Measurements from ENCODE around the gene MPP3.

The MPP3 gene

DNA sequence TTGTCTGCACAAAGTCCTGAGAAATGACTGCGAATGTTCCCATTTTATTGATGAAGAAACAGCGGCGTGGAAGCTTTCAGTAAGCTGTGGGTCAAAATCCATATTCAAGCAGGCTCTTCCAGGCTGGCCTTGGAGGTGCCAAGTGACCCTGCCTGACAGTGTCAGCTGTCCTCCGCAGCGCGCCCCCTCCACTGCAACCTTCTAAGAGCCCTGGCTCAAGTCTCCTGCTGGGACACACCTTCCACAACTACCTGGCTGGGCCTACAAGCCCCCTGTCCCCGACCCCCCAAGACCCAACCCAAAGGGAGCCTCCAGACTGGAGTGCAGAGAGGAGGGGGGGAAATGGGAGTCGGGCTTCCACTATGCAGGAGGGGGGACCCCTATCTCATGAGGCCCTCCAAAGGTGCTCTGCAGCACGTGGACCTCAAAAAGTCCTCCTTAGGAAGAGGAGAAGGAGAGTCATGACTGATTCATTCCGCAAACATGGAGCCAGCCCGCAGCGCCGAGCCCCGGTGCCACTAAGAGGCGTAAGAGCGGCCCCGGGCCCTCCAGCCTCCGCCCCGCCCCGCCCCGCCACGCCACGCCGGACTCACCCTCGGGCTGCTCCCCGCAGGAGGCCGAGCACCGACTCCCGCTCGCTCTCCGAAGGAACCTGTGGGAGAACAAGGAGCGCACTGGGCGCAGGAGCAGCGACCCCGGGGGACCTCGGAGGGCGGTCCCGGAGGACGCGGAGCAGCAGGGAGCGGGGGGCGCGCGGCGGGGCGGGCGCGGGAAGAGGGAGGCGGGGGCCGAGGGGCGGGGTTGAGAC, 574 bp downstream of the MPP3 start:
- DNase-seq (ENCODE audit: low read depth in 2 of 2), result no peak

DNA sequence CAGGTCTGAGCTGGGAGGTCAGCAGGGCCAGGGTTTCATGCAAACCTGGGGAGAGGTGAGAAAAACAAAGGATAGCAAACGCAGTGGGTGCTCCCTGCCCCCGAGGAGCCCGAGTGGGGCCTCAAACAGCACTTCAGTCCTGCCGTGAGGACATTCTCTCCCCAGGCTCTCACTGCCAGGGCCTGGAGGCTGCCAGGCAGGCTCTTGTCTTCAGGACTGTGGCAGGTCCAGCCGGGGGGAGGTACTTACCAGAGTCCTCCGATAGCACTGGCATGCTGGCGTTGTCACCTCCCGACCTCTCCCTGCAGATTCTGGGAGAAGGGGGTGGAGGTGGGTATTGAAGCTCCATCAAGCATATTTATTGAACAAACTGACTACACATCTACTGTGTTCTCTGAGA, 1.3 kb downstream of the MPP3 start:
- no peak for DNase-seq (ENCODE audit: low read depth in 2 of 2)

DNA sequence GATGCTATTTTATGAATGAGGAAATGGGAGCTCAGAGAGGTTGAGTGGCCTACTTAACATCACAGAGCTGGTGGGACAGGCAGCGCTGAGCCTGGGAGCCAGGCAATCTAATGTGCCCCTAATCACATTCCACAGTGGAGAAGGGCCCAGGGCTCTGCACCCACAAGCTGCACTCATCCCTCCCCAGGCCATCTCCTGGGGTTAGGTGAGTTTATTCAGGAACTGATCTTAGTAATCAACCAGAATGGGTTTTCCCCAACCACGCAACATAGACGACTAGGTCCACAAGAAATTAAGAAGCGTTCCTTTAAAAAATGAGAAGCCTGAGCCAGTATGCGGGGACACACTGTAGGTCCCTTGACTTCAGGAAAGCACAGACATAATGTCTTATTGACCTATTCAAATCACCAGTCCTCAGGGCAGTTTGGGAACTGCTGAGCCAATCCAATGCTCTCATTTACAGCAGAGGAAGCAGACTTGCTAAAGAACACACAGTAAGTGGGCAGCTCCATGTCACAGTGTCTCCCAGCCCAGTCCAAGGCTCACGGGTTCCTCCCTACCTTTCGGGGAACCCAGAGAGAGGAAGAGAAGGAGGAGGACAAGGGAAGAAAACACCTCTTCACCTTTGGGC, 2.3 kb downstream of the MPP3 start:
- DNase-seq (ENCODE audit: low read depth in 2 of 2), result no peak

DNA sequence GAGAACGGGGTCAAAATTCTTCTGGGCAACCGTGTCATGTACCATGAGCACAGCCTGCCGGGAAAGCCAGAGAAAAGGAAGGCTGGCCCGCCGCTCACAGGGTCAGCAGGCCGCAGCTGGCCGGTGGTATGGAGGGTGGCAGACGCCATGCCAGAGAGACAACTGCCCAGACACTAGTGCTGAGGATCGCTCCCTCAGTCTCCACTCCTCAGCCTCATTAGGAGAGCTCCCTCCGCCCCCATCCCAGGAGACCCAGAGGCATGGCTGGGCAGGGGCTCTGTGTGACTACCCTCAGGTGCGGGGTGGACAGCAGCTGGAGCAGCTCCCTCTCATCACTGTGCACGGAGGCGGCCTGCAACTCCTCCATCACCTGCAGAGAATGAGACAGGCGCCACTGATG, 3.2 kb downstream of the MPP3 start:
- DNase-seq (ENCODE audit: low read depth in 2 of 2), result no peak

DNA sequence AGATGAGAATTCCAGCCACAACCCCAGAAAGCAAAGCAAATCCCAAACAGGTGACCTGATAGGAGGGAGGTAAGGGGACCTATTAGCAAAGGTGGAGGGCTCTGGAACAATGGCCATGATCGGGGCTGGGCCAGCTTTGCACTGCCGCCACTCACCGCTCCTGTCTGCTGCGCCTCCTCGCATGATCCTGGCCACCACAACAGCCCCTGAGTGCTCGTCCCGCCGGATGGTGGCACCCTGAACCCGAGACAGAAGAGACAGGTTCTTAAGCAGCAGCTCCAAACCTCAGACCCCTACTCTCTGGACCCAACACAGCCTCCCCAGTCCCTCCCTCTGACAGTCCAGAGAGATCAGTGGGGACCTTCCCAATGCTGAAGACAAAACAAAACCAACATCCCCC, 5.3 kb downstream of the MPP3 start:
- DNase-seq (ENCODE audit: low read depth in 2 of 2), result no peak

DNA sequence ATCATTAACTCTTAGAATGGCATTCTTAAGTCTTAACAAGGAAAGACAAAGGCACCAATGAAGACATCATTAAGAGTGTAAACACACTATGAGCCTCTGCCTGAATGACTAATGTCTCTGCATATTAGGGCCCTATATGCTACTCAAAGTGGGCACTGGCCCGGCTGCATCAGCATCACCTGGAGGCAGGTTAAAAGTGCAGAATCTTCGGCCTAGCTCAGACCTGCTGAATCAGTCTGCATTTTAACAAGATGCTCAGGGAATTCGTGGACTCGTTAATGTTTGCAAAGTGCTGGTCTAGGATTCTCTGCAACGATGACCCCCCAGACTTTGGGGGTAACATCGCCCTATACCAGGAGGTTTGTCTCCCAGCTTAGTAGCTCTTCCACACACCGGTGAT, 6.7 kb downstream of the MPP3 start:
- DNase-seq (ENCODE audit: low read depth in 2 of 2), result no peak

DNA sequence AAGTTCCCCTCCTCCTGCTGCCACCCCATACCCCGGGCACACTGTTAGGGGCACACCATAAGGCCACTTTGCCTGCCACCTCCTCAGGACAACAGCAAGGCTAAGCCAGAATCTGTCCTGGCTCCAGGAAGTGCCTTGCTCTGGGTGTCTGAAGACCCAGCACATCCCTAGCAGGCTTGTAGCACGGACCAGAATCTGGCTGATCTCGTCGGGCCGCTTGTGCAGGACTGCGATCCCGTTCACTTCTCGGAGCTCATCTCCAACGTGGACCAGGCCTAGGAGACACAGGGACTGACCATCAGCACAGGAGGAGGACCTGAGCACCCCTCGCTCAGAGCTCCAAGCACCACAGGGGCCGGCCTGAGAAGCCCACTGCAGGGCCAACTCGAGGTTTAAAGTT, 7.4 kb downstream of the MPP3 start:
- no peak for DNase-seq (ENCODE audit: low read depth in 2 of 2)

DNA sequence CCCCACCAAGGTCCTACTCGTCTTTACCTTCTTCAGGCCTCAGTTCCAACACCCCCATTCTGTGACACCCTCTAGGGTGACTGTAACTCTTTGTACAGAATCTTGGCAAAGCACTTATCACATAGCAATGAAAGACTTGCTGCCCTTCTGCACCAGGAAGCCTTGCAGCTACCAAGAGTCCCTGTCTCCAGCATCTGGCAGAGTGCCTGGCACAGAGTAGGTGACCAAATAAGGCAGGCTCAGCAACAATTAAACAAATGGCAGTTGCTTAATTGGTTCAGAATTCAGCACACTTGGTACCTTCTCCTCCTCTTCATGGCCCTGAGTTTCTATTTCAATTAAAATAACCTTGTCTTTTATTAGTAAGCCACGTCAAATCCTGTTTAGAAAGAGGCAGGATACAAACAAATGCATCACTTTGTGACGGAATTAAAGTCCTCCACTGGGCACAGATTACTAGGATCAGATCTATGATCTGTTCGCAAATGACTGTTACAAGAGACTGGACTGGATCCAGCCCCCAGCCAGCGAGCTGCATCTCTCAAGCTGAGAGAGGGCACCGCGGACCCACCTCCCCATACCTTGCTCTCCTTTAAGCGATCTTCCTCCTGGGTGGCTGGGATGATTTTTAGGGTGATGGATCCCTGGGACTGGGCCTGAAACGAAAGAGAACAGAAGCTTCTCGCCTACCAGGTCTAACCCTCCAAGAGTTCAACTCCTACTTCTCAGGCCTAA, 9.4 kb downstream of the MPP3 start:
- DNase-seq (ENCODE audit: low read depth in 2 of 2), result no peak

DNA sequence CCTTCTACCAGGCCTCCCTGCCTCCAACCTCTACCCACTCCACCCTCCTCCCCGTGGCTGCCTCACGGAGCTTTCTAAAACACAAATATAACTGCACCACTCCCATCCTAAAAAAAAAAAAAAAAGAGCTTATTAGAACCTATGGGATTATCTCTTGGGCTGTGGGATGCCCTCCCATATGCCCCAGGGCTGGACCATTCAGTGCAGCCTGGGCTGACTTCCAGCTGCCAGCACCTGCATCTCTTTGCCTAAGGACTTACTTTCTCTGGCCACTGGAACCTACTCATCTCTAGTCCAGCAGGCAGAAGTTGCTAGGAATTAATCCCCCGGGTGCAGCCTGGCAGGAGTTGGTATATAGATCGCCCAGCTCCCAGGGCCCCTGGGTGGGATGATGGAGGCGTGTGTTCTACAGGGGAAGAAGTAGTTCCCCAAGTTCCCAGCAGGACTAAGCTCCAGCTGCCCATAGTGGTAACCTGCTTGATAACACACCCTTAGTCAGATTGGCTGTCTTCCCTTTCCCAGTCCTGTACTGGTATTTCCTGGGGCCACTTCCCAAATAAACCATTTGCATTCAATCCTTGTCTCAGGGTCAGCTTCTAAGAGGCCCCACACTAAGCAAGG, 10.3 kb downstream of the MPP3 start:
- no peak for DNase-seq (ENCODE audit: low read depth in 2 of 2)

DNA sequence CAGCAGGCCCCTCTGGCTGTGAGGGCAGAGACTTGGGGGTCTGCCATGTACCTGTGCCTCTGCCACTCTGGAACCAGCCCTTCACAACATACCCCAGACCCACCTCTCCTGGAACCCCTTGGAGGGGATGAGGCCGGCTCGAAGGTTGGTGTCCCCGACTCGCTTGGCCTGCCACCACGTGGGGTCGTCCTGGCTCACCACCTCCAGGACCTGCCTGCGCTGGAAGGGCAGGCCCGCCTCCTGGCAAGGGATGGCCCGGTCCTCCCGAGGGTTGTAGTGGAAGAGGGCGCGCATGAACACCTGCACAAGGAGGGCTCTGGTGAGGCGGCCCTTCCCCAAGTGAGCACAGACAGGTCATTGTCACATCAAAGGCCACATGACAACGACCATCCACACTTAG, 12.2 kb downstream of the MPP3 start:
- no peak for DNase-seq (ENCODE audit: low read depth in 2 of 2)

DNA sequence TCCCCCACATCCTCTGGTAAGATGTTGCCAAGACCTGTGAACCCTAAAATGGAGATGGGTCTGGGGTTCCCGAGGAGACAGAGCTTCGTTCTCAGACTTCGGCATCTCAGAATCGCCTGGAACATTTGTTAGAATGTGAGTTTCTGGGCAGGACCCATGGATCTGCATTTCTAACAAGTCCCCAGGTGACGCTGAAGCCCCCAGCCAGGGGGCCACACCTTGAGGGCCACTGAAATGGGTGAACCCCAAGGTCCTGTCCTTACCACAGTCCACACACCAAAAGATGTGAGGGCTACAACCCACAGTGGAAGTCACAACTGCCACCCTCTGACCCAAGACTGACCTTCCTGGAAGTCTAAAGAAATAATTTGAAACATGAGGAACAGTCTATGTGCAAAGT, 14.0 kb downstream of the MPP3 start:
- no peak for DNase-seq (ENCODE audit: low read depth in 2 of 2)

DNA sequence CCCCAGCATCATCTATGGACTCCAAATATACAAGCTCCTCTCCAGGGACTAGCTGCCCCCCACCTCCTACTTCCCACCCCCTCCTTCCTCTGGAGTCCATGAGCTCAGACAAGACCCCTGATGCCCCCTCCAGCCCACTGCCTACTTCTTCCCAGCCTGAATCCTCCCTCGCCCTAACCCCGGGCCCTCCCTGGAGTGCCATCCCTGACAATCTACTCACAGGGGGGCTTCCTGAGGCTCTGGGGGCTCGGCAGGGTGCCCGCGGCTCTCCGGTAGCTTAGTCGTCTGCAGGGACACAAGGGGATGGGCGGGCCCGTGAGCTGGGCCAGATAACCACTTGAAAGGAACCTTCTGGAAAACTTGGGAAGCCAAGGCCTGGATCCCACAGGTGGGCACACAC, 15.1 kb downstream of the MPP3 start:
- DNase-seq (ENCODE audit: low read depth in 2 of 2), result no peak

DNA sequence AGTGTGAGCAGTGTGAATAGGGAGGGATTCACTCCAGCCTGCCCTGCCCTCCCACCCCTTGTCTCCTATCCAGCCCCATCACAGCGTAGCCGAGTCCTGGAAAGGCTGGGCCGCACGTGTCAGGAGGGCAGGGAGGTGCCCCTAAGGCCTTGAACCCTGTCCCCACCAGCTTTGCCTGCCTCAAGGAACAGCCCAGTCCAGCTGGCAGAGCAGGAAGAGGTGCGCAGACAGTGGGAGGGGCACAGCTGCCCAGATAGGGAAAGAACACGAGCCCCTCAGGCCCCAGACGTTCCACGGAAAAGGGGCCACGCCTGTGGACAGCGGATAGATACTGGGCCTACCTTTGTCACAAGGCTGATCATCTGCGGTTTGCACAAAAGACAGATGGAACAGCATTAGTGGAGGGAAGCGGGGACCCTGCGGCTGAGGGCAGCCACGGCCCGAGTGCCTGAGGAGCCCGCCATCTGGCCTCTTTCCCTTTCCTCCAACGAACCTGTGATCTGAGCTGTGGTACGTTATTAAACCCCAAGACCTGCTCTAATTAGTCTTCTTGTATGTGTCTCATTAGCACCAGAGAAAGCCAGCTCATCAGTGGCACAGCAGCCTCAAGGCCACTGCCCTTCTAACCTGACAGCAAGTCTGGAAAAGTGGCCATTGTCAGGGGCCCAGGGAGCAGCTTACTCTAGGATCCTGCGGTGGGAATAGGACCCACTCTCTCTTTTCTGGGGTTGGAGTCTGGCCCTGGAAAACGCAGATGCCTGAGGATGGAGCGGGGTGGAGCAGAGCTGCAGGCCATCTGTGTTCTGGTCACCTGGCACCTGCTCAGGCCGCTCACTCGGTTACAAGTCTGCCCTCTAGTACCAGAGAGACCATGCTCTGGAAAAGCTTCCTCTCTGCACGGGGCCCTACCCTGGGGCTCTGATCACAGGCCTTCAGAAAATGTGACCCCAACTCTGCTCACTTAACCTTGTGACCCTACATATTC, 16.3 kb downstream of the MPP3 start:
- no peak for DNase-seq (ENCODE audit: low read depth in 2 of 2)

DNA sequence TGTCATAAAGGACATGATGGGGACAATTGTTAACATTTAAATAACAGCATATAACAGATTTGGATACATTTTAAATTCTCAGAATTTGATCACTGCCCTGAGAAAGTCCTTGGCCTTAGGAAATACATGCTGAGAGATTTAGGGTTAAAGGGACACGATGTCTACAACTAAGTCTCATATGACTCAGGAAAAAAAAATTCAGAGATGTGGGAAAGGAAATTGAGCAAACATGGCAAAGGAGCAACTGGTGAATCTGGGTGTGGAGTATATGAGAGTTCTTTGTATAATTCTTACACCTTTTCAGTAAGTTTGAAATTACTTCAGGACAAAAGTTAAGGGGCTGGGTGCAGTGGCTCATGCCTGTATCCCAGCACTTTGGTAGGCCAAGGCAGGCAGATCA, 18.2 kb downstream of the MPP3 start:
- DNase-seq (ENCODE audit: low read depth in 2 of 2), result no peak

- no peak for DNase-seq (ENCODE audit: low read depth in 2 of 2)
Measured at GRCh38 chr17:43814026-43814425, 18.9 kb downstream of the MPP3 start.

GRCh38 chr17:43813386-43813785, 19.6 kb downstream of the MPP3 start:
- no peak for DNase-seq (ENCODE audit: low read depth in 2 of 2)

DNA sequence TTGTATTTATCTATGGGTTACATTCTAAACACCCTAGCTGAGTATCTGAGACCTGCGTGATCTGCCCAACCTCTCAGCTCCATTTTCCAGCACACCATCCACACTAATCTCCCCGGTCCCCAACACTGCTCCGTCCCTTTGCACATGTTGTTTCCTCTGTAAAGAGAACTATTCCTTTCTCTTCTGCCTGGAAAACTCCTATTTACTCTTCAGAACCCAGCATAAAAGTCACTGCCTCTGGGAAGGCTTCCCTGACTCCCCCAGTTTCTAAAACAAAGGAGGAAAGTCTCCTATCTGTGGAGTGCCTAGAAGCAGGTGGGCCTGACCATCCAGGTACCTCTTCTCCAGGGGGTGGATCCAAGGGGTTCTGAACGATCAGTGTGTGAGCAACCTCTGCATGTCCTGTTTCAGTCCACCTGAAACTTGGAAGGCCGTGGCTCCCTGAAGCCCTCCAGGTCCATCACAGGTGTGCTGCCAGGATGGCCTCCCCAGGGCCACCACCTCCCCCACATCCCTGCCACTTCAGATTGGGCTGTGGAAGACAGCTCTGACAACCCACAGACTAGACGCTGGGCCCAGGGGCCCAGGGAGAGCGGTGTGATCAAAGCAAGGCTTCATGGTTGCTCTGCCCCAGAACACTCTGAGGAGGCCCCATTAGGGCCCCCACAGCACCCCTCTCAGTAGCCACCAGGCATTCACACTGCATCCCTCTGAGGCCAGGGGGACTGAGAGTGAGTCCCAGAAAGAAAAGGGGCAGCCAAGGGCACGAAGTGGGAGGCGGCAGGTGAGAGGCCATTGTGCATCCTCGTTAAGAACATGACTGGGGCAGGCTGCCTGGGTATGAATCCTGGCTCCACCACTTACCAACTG, 20.3 kb downstream of the MPP3 start:
- DNase-seq (ENCODE audit: low read depth in 2 of 2), result no peak

GRCh38 chr17:43810823-43811222, 22.1 kb downstream of the MPP3 start:
- DNase-seq (ENCODE audit: low read depth in 2 of 2), result no peak

DNA sequence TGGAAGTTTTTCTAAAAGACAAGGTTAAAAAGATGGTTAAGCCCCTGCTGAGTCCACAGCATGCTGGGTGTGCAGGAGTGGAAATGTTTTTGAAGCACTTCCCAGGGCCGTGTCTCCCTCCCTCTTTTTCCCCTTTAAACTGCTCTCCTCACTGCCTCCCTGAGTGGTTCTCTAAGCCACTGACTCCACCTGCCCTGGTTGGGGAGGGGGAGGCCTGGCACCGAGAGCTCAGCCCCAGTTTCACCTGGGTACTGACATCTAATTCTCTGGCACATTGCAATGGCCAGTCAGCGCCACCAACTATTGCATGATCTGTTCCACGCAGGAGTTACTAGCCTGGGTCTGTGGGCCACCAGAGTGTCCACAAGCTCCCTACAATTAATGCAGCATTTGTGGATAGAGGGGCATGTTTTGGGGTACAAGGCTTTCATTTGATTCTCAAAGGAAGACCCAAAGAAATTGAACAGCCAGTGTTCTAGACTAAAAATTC, 22.7 kb downstream of the MPP3 start:
- DNase-seq (ENCODE audit: low read depth in 2 of 2), result no peak

DNA sequence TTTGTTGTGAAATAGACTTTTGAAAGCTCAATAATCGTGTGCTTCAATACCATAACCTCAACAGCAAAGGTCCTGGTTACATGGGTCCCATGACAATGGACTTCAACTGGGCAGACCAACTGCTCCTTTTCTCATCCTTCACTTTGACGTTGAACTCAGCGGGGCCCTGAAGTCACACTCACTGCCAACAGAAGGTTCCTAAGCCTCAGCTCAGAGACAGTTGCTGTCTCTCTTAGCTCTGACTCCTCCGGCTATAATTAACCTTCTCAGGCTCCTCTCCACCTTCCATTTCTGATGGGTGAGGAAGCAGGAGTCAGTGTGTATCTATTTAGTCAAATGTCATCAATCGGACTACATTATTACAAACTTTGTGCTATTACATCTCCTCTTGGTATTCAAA, 23.8 kb downstream of the MPP3 start:
- no peak for DNase-seq (ENCODE audit: low read depth in 2 of 2)

Measured in stimulated activated CD8-positive, alpha-beta memory T cell treated with anti-CD3 and anti-CD28 coated beads, Interleukin-2, amount 100 ng/mL, for 1 hour (primary cell).